Gastrocnemius medialis (tissue), 4 donors: ENCODE results near the gene ETV6.

Source experiments
- POLR2A ChIP-seq, 2 donors: fragments of 450-650 bp; IDR thresholded peaks; one replicate each; pipeline ENCODE4 v1.6.1; 2017; ENCODE audit warnings: antibody characterized with exemption in 2 of 2, mild to moderate bottlenecking in 2 of 2, moderate library complexity in 2 of 2
- TF ChIP-seq, protein P1 (sequence below), 5 experiments: fragments of 450-650 bp in 3 of 5; fragments of 200-600 bp in 2 of 5; sonication (generic) in 2 of 5; IDR thresholded peaks in 4 of 5; conservative IDR thresholded peaks in 1 of 5; 1 replicate in 4 of 5; 2 replicates in 1 of 5; pipeline ENCODE4 v1.5.1; 2016 to 2019; ENCODE audit warnings: antibody characterized with exemption in 5 of 5, mild to moderate bottlenecking in 3 of 5, moderate library complexity in 3 of 5

DNA sequence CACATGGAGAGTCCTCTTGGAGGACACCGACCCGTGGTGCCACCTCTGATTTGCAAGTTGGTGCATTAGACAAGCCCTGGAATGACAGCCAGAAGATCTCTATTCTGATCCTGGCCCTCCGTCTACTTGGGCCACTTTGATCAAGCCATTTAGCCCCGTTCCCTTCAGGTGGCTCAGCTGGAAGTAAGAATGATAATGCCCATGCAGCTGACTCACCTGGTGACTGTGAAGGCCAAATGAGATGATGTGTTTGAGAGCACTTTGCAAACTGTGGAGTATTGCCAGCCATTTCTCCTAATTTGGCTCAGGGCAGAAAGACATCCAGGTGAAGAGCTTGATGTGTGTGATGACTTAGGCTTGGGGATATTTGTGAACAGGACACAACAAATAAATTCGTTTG lies 165.9 kb downstream of the ETV6 start:
- TF ChIP-seq, protein P1, sequence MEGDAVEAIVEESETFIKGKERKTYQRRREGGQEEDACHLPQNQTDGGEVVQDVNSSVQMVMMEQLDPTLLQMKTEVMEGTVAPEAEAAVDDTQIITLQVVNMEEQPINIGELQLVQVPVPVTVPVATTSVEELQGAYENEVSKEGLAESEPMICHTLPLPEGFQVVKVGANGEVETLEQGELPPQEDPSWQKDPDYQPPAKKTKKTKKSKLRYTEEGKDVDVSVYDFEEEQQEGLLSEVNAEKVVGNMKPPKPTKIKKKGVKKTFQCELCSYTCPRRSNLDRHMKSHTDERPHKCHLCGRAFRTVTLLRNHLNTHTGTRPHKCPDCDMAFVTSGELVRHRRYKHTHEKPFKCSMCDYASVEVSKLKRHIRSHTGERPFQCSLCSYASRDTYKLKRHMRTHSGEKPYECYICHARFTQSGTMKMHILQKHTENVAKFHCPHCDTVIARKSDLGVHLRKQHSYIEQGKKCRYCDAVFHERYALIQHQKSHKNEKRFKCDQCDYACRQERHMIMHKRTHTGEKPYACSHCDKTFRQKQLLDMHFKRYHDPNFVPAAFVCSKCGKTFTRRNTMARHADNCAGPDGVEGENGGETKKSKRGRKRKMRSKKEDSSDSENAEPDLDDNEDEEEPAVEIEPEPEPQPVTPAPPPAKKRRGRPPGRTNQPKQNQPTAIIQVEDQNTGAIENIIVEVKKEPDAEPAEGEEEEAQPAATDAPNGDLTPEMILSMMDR (IDR thresholded peaks at IDR 0.05 in 4 of 5, conservative IDR thresholded peaks at IDR 0.05 in 1 of 5), result no peak
- TF ChIP-seq POLR2A (IDR thresholded peaks at IDR 0.05), result no peak
